HG03460 (cell line): Measurements from ENCODE around the gene CAGE1.
"Not testable (repeated sequence)": the region's sequence is repeated elsewhere in the genome, so short reads cannot be mapped to it uniquely, and the experiment has no call there.

ENCODE experiments used
- ATAC-seq: cut with Tn5 transposase; IDR thresholded peaks from one replicate; pipeline ENCODE4 v1.9.1; 2021; ENCODE audit not compliant: unreplicated experiment

Gene CAGE1

GRCh38 chr6:7341271-7341670, 48.3 kb downstream of the CAGE1 start:
- no peak for ATAC-seq

GRCh38 chr6:7339007-7339732, 50.4 kb downstream of the CAGE1 start:
- ATAC-seq, result not testable (repeated sequence)

GRCh38 chr6:7338031-7338430, 51.5 kb downstream of the CAGE1 start:
- no peak for ATAC-seq

GRCh38 chr6:7335519-7335918, 54.0 kb downstream of the CAGE1 start:
- no peak for ATAC-seq

- no peak for ATAC-seq
Measured at GRCh38 chr6:7334685-7335084, 54.9 kb downstream of the CAGE1 start.

GRCh38 chr6:7332090-7332745, 57.3 kb downstream of the CAGE1 start:
- no peak for ATAC-seq

- no peak for ATAC-seq
Measured at GRCh38 chr6:7331452-7331851, 58.1 kb downstream of the CAGE1 start.

- no peak for ATAC-seq
Measured at GRCh38 chr6:7328243-7328642, 61.3 kb downstream of the CAGE1 start.

GRCh38 chr6:7325750-7326149, 63.8 kb downstream of the CAGE1 start:
- ATAC-seq, result no peak

- peak; percentile 70 for ATAC-seq
Measured at GRCh38 chr6:7324520-7324919, 65.0 kb downstream of the CAGE1 start.

- no peak for ATAC-seq
Measured at GRCh38 chr6:7323074-7323473, 66.5 kb downstream of the CAGE1 start.

- ATAC-seq, result not testable (repeated sequence)
Measured at GRCh38 chr6:7321866-7322265, 67.7 kb downstream of the CAGE1 start.

- ATAC-seq, result not testable (repeated sequence)
Measured at GRCh38 chr6:7319406-7319805, 70.1 kb downstream of the CAGE1 start.

GRCh38 chr6:7317538-7317937, 72.0 kb downstream of the CAGE1 start:
- no peak for ATAC-seq

GRCh38 chr6:7316658-7317533, 72.6 kb downstream of the CAGE1 start:
- no peak for ATAC-seq

GRCh38 chr6:7315948-7316365, 73.6 kb downstream of the CAGE1 start:
- no peak for ATAC-seq

- not testable (repeated sequence) for ATAC-seq
Measured at GRCh38 chr6:7315087-7315947, 74.2 kb downstream of the CAGE1 start.

GRCh38 chr6:7314414-7314813, 75.1 kb downstream of the CAGE1 start:
- ATAC-seq, result no peak

GRCh38 chr6:7313505-7314165, 75.9 kb downstream of the CAGE1 start:
- ATAC-seq, result no peak
